ENCODE data around the gene MAP4K5. TPM values are rescaled to one million over a fixed set of nuclear protein-coding genes. Genes with fewer than 3 reads are reported as not detected.

Gene MAP4K5
- total RNA-seq, 1 experiment from 2014 or later, result 42.8 TPM

GRCh38 chr14:50400461-50400860 lies 131.9 kb downstream of the MAP4K5 start (continued):
- no peak for TF ChIP-seq ZNF425 (CRISPR knock-in tag; conservative IDR thresholded peaks at IDR 0.05)
- TF ChIP-seq ZNF281 (CRISPR knock-in tag; IDR thresholded peaks at IDR 0.05), result no peak

GRCh38 chr14:50399251-50400032 lies 132.9 kb downstream of the MAP4K5 start:
- Mint-ChIP-seq H3K27ac (no peak overlapping the region), H3K9me3 (no peaks in the 10 kb centered on the region), H3K27me3 (ENCODE audit: low read depth) (peaks cover 32% of the 10 kb centered on the region), H3K4me1 (peaks cover 38% of the 10 kb centered on the region), H3K36me3 (no peaks in the 10 kb centered on the region), H3K4me3 (no peak overlapping the region)
- CTCF ChIA-PET, result no interaction called here
- POLR2A ChIA-PET, result no interaction called here
- DNase-seq (ENCODE audit: low spot score), result no peak
- TF ChIP-seq NFE2L1 (CRISPR knock-in tag; IDR thresholded peaks at IDR 0.05), result no peak
- TF ChIP-seq ETV6 (CRISPR knock-in tag; IDR thresholded peaks at IDR 0.05), result no peak
- TF ChIP-seq FOXK1 (CRISPR knock-in tag; IDR thresholded peaks at IDR 0.05), result no peak
- no peak for TF ChIP-seq KAT7 (CRISPR knock-in tag; IDR thresholded peaks at IDR 0.05; ENCODE audit: borderline replicate concordance)
- no peak for TF ChIP-seq ATF3 (CRISPR knock-in tag; conservative IDR thresholded peaks at IDR 0.05)
- TF ChIP-seq CDX4 (CRISPR knock-in tag; IDR thresholded peaks at IDR 0.05; ENCODE audit: borderline replicate concordance), result no peak
- no peak for TF ChIP-seq NR2C2 (CRISPR knock-in tag; IDR thresholded peaks at IDR 0.05)
- TF ChIP-seq IRF2 (CRISPR knock-in tag; IDR thresholded peaks at IDR 0.05; ENCODE audit: borderline replicate concordance, low read depth), result no peak
- TF ChIP-seq ARID4B (CRISPR knock-in tag; IDR thresholded peaks at IDR 0.05; ENCODE audit: borderline replicate concordance), result no peak
- no peak for TF ChIP-seq FOXP1 (CRISPR knock-in tag; IDR thresholded peaks at IDR 0.05; ENCODE audit: borderline replicate concordance)
- no peak for TF ChIP-seq ZNF396 (CRISPR knock-in tag; IDR thresholded peaks at IDR 0.05; ENCODE audit: borderline replicate concordance)
- ATAC-seq, result no peak
